ENCODE measurements around the gene TIMMDC1.

TIMMDC1 gene

GRCh38 chr3:119498186-119499011 is at the start of gene TIMMDC1:
TSS of gene TIMMDC1 (plus strand) at chr3:119498547. CDS start at chr3:119498734, 187 bp downstream.
- peak within 1 kb of the TSS; percentile 92 for H3K4me3 ChIP-seq (ENCODE audit: low read depth, low read length)
- TF ChIP-seq MYC (IDR thresholded peaks at IDR 0.05; ENCODE audit: low read depth, low read length) (peak; percentile 78), POLR2A (IDR thresholded peaks at IDR 0.05; ENCODE audit: extremely low read depth, insufficient read length) (peak; percentile 96), MAX (IDR thresholded peaks at IDR 0.05; ENCODE audit: low read depth, low read length) (peak; percentile 72), CTCF (IDR thresholded peaks at IDR 0.05; ENCODE audit: low read depth, low read length) (no peak)
- DNase-seq (ENCODE audit: low read depth): peak; percentile 97

GRCh38 chr3:119453822-119454221 is 44.5 kb upstream of the TIMMDC1 start:
- H3K4me3 ChIP-seq (ENCODE audit: low read depth, low read length): no peak overlapping the region
- no peak for DNase-seq (ENCODE audit: low read depth)
- TF ChIP-seq MYC (IDR thresholded peaks at IDR 0.05; ENCODE audit: low read depth, low read length): no peak
- TF ChIP-seq CTCF (IDR thresholded peaks at IDR 0.05; ENCODE audit: low read depth, low read length): no peak
- no peak for TF ChIP-seq POLR2A (IDR thresholded peaks at IDR 0.05; ENCODE audit: extremely low read depth, insufficient read length)
- TF ChIP-seq MAX (IDR thresholded peaks at IDR 0.05; ENCODE audit: low read depth, low read length): no peak

- no peak overlapping the region for H3K4me3 ChIP-seq (ENCODE audit: low read depth, low read length)
- no peak for DNase-seq (ENCODE audit: low read depth)
- TF ChIP-seq MAX (IDR thresholded peaks at IDR 0.05; ENCODE audit: low read depth, low read length) (no peak), POLR2A (IDR thresholded peaks at IDR 0.05; ENCODE audit: extremely low read depth, insufficient read length) (no peak), MYC (IDR thresholded peaks at IDR 0.05; ENCODE audit: low read depth, low read length) (no peak)
Observed at GRCh38 chr3:119456469-119456868, 41.9 kb upstream of the TIMMDC1 start.

GRCh38 chr3:119457246-119457645 is 41.1 kb upstream of the TIMMDC1 start:
- H3K4me3 ChIP-seq (ENCODE audit: low read depth, low read length): no peak overlapping the region
- DNase-seq (ENCODE audit: low read depth): no peak
- no peak for TF ChIP-seq MYC (IDR thresholded peaks at IDR 0.05; ENCODE audit: low read depth, low read length)
- TF ChIP-seq POLR2A (IDR thresholded peaks at IDR 0.05; ENCODE audit: extremely low read depth, insufficient read length): no peak
- no peak for TF ChIP-seq MAX (IDR thresholded peaks at IDR 0.05; ENCODE audit: low read depth, low read length)
- no peak for TF ChIP-seq CTCF (IDR thresholded peaks at IDR 0.05; ENCODE audit: low read depth, low read length)

GRCh38 chr3:119463171-119464169 is 34.9 kb upstream of the TIMMDC1 start, which contains the start of gene TMEM39A:
TSS of gene TMEM39A (minus strand) at chr3:119463615. CDS start at chr3:119462074, 1,541 bp downstream.
- DNase-seq (ENCODE audit: low read depth): peak; percentile 98
- peak; percentile 77 for TF ChIP-seq MAX (IDR thresholded peaks at IDR 0.05; ENCODE audit: low read depth, low read length)
- peak; percentile 99 for TF ChIP-seq POLR2A (IDR thresholded peaks at IDR 0.05; ENCODE audit: extremely low read depth, insufficient read length)
- TF ChIP-seq CTCF (IDR thresholded peaks at IDR 0.05; ENCODE audit: low read depth, low read length): no peak
- peak; percentile 89 for TF ChIP-seq MYC (IDR thresholded peaks at IDR 0.05; ENCODE audit: low read depth, low read length)
- peak within 1 kb of the TSS; percentile 99 for H3K4me3 ChIP-seq (ENCODE audit: low read depth, low read length)

Measured in NB4 (cell line).